GM13977 (cell line): ENCODE measurements around the gene CNTNAP2.

ENCODE experiments used
- DNase-seq: peaks from one replicate; pipeline ENCODE4 v3.0.0; 2012; ENCODE audit warnings: low spot score
- in situ Hi-C: fragments of 300-500 bp; cut with MboI; formaldehyde crosslinking; loops from one replicate; pipeline ENCODE4 v1.12.0; 2022; ENCODE audit warnings: low sequenced_read_pairs, low pct_unique_long_range_greater_than_20kb, mixed read lengths, inconsistent platforms; ENCODE audit not compliant: unreplicated experiment
- TF ChIP-seq, protein P1 (sequence below): IDR thresholded peaks from 2 replicates; pipeline ENCODE4 v1.5.1; 2012; ENCODE audit warnings: mild to moderate bottlenecking, control low read depth; ENCODE audit not compliant: insufficient read depth; ENCODE audit errors: extremely low read depth, missing control alignments

CNTNAP2 gene

DNA sequence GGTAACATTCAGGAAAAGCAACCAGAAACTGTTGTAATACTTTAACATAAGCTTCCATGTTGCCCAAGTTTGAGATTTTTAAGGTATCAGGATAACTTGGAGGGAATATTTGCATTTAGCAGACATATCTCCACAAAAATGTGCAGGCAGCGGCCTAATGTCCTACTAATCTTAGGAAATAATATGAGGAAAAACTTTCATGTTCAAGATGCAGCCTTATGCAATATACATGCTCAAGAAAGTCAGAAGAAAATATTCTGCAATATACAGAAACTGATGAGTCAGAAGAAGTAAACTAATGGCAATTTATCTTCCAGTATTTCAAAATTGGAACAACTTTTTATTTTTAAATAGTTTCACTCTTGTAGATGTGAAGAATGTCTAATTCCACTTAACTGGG is 2010.8 kb downstream of the CNTNAP2 start:
- TF ChIP-seq, protein P1, sequence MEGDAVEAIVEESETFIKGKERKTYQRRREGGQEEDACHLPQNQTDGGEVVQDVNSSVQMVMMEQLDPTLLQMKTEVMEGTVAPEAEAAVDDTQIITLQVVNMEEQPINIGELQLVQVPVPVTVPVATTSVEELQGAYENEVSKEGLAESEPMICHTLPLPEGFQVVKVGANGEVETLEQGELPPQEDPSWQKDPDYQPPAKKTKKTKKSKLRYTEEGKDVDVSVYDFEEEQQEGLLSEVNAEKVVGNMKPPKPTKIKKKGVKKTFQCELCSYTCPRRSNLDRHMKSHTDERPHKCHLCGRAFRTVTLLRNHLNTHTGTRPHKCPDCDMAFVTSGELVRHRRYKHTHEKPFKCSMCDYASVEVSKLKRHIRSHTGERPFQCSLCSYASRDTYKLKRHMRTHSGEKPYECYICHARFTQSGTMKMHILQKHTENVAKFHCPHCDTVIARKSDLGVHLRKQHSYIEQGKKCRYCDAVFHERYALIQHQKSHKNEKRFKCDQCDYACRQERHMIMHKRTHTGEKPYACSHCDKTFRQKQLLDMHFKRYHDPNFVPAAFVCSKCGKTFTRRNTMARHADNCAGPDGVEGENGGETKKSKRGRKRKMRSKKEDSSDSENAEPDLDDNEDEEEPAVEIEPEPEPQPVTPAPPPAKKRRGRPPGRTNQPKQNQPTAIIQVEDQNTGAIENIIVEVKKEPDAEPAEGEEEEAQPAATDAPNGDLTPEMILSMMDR, result no peak
- DNase-seq, result no peak
- in situ Hi-C loops, result no loop called here

DNA sequence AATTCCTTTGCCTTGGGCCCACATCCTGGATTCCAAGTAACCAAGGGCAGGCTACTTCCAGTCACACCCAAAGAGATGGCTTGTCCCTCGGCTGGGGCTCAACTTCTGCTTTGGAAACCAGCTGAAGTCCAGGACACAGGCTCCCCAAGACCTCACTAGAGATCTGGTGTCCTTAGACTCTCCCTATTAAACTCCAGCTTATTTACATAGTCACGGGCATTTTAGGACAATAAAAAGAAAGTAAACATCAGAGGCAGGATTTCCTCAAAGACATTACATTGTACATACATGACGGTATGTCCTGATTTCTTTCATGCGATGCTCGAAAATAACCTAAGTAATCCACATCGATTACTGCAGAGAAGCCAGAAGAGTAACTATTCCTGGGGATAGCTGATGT is 2012.4 kb downstream of the CNTNAP2 start:
- in situ Hi-C loops, result no loop called here
- TF ChIP-seq, protein P1, result no peak
- no peak for DNase-seq

DNA sequence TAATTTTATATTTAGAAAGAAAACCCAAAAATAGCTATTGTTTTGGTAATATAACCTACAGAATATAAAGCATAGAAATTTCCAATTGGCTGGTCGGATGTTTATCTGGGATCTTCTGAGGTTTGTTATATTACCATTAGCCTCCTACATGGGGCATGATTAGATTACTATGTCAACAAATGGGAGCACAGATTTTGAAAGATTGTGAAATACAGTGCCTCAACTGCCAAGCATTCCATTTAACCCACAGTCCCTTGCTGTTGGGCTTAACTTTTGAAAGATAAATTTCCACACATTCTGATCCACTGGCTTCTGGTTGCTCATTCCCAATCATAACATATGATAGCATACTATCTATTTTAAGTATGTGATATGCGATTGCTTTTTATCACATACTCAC is 2018.5 kb downstream of the CNTNAP2 start:
- no peak for DNase-seq
- in situ Hi-C loops, result no loop called here
- TF ChIP-seq, protein P1, result no peak

DNA sequence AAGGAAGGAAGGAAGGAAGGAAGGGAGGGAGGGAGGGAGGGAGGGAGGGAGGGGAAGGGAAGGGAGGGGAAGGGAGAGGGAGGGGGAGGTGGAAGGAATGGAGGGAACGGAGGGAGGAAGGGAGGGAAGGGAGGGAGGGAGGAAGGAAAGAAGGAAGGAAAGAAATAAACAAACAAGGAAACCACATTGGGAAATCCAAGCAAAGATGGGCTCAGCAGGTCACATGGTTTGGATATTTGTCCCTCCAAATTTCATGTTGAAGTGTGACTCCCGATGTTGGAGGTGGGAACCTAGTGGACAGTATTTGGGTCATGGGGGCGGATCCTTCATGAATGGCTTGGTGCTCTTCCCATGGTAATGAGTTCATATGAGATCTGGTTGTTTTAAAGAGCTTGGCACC is 2019.4 kb downstream of the CNTNAP2 start:
- no peak for DNase-seq
- in situ Hi-C loops, result no loop called here
- TF ChIP-seq, protein P1, result no peak

DNA sequence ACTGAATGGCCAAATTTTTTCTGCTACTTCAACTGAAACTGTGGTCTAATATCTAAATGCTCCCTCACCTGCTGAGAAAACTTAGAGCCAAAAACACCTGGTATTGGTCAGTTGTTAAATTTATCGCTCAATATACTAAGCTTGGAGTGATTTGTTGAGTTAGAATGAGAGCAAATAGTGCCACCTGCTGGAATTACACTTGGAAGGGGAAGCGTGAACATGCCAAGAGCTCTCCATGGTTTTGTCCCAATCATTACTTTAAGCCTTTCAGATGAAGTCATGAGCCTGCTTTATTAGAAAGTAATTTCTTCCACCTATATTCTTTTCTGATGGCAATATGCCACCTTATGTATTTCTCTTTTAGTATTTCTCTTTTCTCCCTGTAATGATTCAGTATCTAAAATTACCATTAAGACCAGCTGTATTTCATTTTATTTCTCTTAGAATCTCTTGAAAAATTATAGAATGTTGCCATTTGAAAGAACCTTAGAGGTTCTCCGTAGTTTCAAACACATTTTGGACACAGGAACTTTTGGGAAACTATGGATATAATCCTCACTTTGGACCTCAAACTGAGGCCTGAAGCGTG is 2026.2 kb downstream of the CNTNAP2 start:
- in situ Hi-C loops, result no loop called here
- TF ChIP-seq, protein P1, result peak; percentile 53
- peak; percentile 36 for DNase-seq

DNA sequence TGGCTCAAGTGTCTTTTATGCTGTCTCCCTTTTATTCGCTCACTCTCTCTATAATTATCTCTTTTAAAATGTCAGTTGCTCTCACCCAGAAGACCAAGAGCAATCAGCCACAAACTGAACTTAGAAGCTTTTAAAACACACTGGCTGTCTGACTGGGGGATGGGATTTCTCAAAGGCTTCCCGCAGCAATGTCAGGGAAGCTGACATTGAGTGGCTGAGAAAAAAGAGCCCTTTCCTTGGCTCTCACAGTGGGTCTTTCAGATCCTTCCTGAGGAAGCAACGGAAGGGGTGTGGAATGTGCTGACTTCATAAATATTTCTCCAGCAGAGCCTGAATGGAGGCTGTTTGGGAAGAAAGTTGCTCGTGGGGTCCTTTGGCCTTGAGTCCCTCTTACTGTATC is 2028.2 kb downstream of the CNTNAP2 start:
- TF ChIP-seq, protein P1, result no peak
- in situ Hi-C loops, result no loop called here
- DNase-seq, result no peak

DNA sequence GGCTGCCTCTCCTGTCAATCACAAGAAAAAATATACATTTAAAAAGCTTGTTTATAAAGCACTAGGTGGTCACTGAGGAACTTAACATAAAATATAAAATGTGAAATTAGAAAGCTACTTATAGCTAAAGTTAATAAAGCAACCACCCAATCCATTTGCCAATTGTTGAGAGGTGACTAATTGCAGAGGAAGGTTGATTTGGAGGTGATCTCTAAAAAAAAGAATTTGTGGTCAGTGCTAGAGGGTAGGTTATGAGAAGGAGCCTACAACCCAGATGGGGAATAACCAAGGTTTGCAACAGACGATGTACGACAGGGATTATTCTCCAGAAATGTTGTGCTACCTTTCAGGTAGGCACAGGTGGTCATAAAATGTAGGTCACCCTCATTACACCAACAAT is 2029.7 kb downstream of the CNTNAP2 start:
- TF ChIP-seq, protein P1, result no peak
- in situ Hi-C loops, result no loop called here
- no peak for DNase-seq
